ENCODE data around the gene GMCL2.

GMCL2 gene

GRCh38 chr5:178207183-178207916 lies 20.2 kb upstream of the GMCL2 start:
- no peak for TF ChIP-seq CTCF (IDR thresholded peaks at IDR 0.05; ENCODE audit: low read depth, low read length, missing control alignments)
- H3K36me3 ChIP-seq (replicated peaks): peaks cover 75% of the 10 kb centered on the region
- peak overlapping the region; percentile 97 for H3K4me3 ChIP-seq (ENCODE audit: low read depth, low read length)
- in situ Hi-C loops (cut with HindIII; ENCODE audit: low pct_ligation_motif_present, low sequenced_read_pairs): no loop called here
- DNase-seq: peak; percentile 18
- H3K27me3 ChIP-seq (replicated peaks): no peaks in the 10 kb centered on the region
- H3K27ac ChIP-seq: no peak overlapping the region

GRCh38 chr5:178206166-178207101 lies 19.3 kb upstream of the GMCL2 start:
- in situ Hi-C loops (cut with HindIII; ENCODE audit: low pct_ligation_motif_present, low sequenced_read_pairs): no loop called here
- no peak for TF ChIP-seq CTCF (IDR thresholded peaks at IDR 0.05; ENCODE audit: low read depth, low read length, missing control alignments)
- H3K4me3 ChIP-seq (ENCODE audit: low read depth, low read length): peak overlapping the region; percentile 97
- no peaks in the 10 kb centered on the region for H3K27me3 ChIP-seq (replicated peaks)
- H3K36me3 ChIP-seq (replicated peaks): peaks cover 66% of the 10 kb centered on the region
- no peak for DNase-seq
- H3K27ac ChIP-seq: no peak overlapping the region

GRCh38 chr5:178205749-178206047 lies 18.5 kb upstream of the GMCL2 start:
- Histone ChIP-seq H3K27ac (no peak overlapping the region), H3K4me3 (ENCODE audit: low read depth, low read length) (peak overlapping the region; percentile 97), H3K27me3 (replicated peaks) (no peaks in the 10 kb centered on the region), H3K36me3 (replicated peaks) (peaks cover 59% of the 10 kb centered on the region)
- in situ Hi-C loops (cut with HindIII; ENCODE audit: low pct_ligation_motif_present, low sequenced_read_pairs): no loop called here
- TF ChIP-seq CTCF (IDR thresholded peaks at IDR 0.05; ENCODE audit: low read depth, low read length, missing control alignments): no peak
- no peak for DNase-seq

- DNase-seq: peak; percentile 41
- Histone ChIP-seq H3K4me3 (ENCODE audit: low read depth, low read length) (peak overlapping the region; percentile 97), H3K36me3 (replicated peaks) (peaks cover 53% of the 10 kb centered on the region), H3K27ac (peak overlapping the region; percentile 82), H3K27me3 (replicated peaks) (no peaks in the 10 kb centered on the region)
- in situ Hi-C loops (cut with HindIII; ENCODE audit: low pct_ligation_motif_present, low sequenced_read_pairs): no loop called here
- no peak for TF ChIP-seq CTCF (IDR thresholded peaks at IDR 0.05; ENCODE audit: low read depth, low read length, missing control alignments)
Measured at GRCh38 chr5:178204935-178205748, 18.0 kb upstream of the GMCL2 start.

GRCh38 chr5:178204182-178204934 lies 17.2 kb upstream of the GMCL2 start, which contains the start of gene HNRNPAB:
Gene HNRNPAB (plus strand): TSS chr5:178204533. CDS start chr5:178204838, 305 bp downstream.
- peak within 1 kb of the TSS; percentile 97 for H3K4me3 ChIP-seq (ENCODE audit: low read depth, low read length)
- in situ Hi-C loops (cut with HindIII; ENCODE audit: low pct_ligation_motif_present, low sequenced_read_pairs): no loop called here
- H3K36me3 ChIP-seq (replicated peaks): peaks cover 45% of the 10 kb centered on the region
- DNase-seq: peak; percentile 92
- peak within 1 kb of the TSS; percentile 82 for H3K27ac ChIP-seq
- no peak for TF ChIP-seq CTCF (IDR thresholded peaks at IDR 0.05; ENCODE audit: low read depth, low read length, missing control alignments)
- H3K27me3 ChIP-seq (replicated peaks): no peaks in the 10 kb centered on the region

Data from brain microvascular endothelial cell (primary cell).